NB4 (cell line): Measurements from ENCODE around the gene DRAM1.
"Not testable (repeated sequence)": the region's sequence is repeated elsewhere in the genome, so short reads cannot be mapped to it uniquely, and the experiment has no call there.

Source experiments
- DNase-seq: peaks from one replicate; pipeline ENCODE4 v3.0.0; 2010; ENCODE audit warnings: low read depth
- H3K4me3 ChIP-seq: one replicate; pipeline ENCODE4 v1.5.1; 2011; ENCODE audit warnings: mild to moderate bottlenecking, low read depth, low read length, moderate library complexity
- MYC ChIP-seq: IDR thresholded peaks from 2 replicates; pipeline ENCODE4 v1.6.1; 2011; ENCODE audit warnings: low read depth, low read length
- POLR2A ChIP-seq: IDR thresholded peaks from 2 replicates; pipeline ENCODE4 v1.6.1; 2011; ENCODE audit warnings: mild to moderate bottlenecking; ENCODE audit not compliant: insufficient read length; ENCODE audit errors: extremely low read depth
- TF ChIP-seq, protein P1 (sequence below): IDR thresholded peaks from one replicate; pipeline ENCODE4 v1.5.1; 2012; ENCODE audit warnings: low read depth, low read length
- TF ChIP-seq, protein P2 (sequence below): IDR thresholded peaks from 2 replicates; pipeline ENCODE4 v1.6.1; 2011; ENCODE audit warnings: low read depth, low read length

DRAM1 gene

DNA sequence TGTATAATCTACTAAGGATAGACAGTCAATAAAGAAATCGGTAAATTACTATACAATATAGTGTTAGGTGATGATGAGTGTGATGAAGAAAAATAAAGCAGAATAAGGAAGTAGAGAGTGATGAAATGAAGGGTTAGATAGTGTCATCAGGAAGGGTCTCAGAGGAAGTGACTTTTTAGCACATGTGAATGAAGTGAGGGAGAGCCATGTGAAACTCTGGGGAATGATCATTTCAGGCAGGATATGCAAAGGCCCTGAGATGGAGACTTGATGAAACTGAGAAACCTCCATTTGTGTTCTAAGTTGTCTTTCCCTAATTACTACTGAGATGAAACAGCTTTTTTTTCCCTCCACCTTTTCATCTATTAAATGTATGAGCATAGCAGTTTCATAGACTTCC, 27.2 kb upstream of the DRAM1 start:
- H3K4me3 ChIP-seq, result no peak overlapping the region
- peak; percentile 60 for TF ChIP-seq MYC
- TF ChIP-seq, protein P1, sequence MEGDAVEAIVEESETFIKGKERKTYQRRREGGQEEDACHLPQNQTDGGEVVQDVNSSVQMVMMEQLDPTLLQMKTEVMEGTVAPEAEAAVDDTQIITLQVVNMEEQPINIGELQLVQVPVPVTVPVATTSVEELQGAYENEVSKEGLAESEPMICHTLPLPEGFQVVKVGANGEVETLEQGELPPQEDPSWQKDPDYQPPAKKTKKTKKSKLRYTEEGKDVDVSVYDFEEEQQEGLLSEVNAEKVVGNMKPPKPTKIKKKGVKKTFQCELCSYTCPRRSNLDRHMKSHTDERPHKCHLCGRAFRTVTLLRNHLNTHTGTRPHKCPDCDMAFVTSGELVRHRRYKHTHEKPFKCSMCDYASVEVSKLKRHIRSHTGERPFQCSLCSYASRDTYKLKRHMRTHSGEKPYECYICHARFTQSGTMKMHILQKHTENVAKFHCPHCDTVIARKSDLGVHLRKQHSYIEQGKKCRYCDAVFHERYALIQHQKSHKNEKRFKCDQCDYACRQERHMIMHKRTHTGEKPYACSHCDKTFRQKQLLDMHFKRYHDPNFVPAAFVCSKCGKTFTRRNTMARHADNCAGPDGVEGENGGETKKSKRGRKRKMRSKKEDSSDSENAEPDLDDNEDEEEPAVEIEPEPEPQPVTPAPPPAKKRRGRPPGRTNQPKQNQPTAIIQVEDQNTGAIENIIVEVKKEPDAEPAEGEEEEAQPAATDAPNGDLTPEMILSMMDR, result no peak
- TF ChIP-seq, protein P2, sequence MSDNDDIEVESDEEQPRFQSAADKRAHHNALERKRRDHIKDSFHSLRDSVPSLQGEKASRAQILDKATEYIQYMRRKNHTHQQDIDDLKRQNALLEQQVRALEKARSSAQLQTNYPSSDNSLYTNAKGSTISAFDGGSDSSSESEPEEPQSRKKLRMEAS, result peak; percentile 77; the same call in 1 of the 2 replicates
- peak; percentile 74 for DNase-seq

DNA sequence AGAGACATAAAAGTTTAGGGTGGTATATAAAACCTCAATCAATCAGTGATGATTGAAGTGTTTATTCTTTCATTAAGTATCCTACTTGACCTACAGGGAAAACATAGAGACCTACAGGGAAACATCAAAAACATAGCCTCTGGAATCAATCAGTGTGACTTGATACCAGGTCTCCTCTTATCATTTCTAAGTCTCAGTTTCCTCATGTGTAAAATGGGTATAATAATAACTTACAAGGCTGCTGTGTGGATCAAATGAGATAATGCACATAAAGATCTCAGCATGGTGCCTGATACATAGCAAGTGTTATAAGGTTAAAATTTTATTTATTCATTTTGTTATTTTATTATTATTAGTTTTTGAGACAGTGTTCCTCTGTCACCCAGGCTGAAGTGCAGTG, 24.4 kb upstream of the DRAM1 start:
- no peak overlapping the region for H3K4me3 ChIP-seq
- no peak for TF ChIP-seq POLR2A
- TF ChIP-seq, protein P2, result no peak
- TF ChIP-seq, protein P1, result no peak
- no peak for TF ChIP-seq MYC
- DNase-seq, result no peak

DNA sequence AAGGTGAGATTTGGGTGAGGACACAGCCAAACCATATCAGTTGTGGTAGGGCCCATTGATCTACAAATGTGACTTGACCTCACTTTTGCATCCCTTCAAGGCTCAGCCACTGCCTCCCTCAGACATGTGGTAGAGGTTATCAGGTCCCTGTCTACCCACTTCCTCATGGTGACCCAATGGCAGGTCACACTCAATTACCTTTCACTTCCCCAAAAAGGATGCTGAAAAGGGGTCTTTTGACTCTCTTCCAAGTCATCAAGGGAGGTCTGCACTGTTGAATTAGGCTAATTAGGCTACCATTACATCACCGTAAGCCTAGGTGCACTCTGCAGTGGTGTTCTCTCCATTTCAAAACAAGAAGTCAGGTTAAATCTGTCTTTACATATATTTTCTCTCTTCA, 22.6 kb upstream of the DRAM1 start:
- H3K4me3 ChIP-seq, result no peak overlapping the region
- TF ChIP-seq, protein P2, result peak; percentile 69
- TF ChIP-seq, protein P1, result no peak
- 0 out of 2 replicates have a peak, but pooled peaks have one; percentile 58 for TF ChIP-seq MYC
- DNase-seq, result peak; percentile 84

DNA sequence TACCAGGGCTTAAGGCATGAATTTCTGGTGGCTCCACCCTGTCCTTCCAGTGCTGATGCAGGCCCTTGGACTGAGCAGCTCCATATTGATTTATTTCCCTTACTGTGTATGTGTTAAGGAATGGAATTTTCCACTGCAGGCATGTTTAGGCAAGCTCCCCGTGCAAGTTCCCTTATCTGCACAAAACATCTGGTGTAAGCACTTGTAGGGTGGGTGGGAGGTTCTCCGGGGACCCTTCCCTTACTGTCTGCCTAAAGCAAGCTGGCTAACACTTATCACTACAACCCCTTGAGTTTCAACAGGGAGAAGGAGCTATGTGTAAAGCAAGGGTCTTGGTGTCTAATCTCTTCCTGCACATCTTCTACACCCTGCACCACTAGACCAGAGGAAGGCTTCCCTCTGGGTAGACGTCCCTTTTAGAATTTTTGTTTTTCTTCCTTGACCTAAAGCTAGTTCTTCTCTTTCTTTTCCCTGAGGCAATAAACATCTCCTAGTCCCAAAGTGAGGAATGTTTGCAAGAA, 22.0 kb upstream of the DRAM1 start:
- H3K4me3 ChIP-seq, result no peak overlapping the region
- DNase-seq, result peak; percentile 91
- TF ChIP-seq MYC (peak; percentile 40), POLR2A (no peak)
- TF ChIP-seq, protein P2, result 0 out of 2 replicates have a peak, but pooled peaks have one; percentile 20

DNA sequence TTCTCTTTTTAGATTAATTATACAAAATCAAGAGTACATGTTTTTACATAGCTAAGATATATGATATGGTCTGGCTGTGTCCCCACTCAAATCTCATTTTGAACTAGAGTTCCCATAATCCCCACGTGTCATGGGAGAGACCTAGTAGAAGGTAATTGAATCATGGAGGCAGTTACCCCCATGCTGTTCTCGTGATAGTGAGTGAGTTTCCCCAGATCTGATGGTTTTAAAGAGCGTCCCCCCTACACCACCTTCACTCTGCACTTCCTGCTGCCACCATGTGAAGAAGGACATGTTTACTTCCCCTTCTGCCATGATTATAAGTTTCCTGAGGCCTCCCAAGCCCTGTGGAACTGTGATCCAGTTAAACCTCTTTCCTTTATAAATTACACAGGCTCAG, 21.4 kb upstream of the DRAM1 start:
- DNase-seq, result peak; percentile 83
- TF ChIP-seq MYC (no peak), POLR2A (no peak)
- TF ChIP-seq, protein P1, result no peak
- TF ChIP-seq, protein P2, result no peak
- no peak overlapping the region for H3K4me3 ChIP-seq

DNA sequence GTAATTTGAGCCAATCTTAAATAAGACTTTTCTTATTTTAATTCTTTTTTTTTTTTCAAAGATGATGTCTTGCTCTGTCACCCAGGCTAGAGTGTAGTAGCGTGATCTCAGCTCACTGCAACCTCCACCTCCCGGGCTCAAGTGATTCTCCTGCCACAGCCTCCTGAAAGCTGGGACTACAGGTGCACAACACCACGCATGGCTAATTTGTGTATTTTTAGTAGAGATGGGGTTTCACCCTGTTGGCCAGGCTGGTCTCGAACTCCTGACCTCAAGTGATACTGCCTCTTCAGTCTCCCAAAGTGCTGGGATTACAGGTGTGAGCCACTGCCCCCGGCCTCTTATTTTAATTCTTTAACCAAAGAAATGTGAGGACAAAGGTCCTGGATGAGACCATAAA, 20.8 kb upstream of the DRAM1 start:
- DNase-seq, result not testable (repeated sequence)

DNA sequence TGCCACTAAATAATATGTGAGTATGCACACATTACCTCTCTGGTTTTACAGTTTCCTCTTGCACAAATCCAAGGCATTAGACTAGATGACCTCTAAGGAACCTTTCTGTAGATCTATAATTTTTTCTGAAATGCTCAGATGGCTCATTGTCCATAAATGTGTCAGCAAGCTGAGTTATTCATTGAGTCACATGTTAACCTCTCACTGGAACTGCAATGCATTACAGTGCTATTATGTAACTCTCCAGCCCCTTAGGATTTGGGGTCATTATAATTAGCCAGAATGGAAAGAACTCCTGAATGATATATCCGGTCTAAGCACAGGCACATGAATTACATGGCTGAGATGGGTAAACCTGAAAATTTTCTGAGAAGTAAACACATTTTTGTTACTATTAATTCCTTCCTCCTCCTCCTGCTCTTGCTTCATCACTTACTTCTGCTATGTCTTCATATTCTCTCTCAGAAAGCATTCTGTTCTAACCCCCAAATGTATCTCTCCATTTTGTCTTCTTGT, 20.3 kb upstream of the DRAM1 start:
- DNase-seq, result peak; percentile 92
- TF ChIP-seq, protein P2, result peak; percentile 84
- TF ChIP-seq POLR2A (no peak), MYC (peak; percentile 65; the same call in 1 of the 2 replicates)
- no peak overlapping the region for H3K4me3 ChIP-seq

More for the DNA sequence above, 20.8 kb upstream of the DRAM1 start:
- not testable (repeated sequence) for H3K4me3 ChIP-seq
